Activated T-helper 2 cell treated with anti-CD3 and anti-CD28 coated beads, Interferon-gamma antibody, Interleukin-2, Interleukin-4, amounts not matched to agents 10 μg/mL and 5 μg/mL and 100 μg/mL, durations not matched to agents 14 hours and 24 hours and 36 hours (primary cell): Measurements from ENCODE around the gene PFKL. TPM values are rescaled to one million over a fixed set of nuclear protein-coding genes. Genes with fewer than 3 reads are reported as not detected.
"Not testable (repeated sequence)": the region's sequence is repeated elsewhere in the genome, so short reads cannot be mapped to it uniquely, and the experiment has no call there.

Source experiments
- DNase-seq: peaks from one replicate; pipeline ENCODE4 v3.0.0; 2021; ENCODE audit warnings: low spot score
- H3K27ac Mint-ChIP-seq: one replicate; pipeline ENCODE4 v1.8.0; 2021; ENCODE audit warnings: mixed read lengths
- H3K27me3 Mint-ChIP-seq: one replicate; pipeline ENCODE4 v1.8.0; 2021; ENCODE audit warnings: low read depth, mixed read lengths
- H3K36me3 Mint-ChIP-seq: one replicate; pipeline ENCODE4 v1.8.0; 2021; ENCODE audit warnings: low read depth, mixed read lengths
- H3K4me1 Mint-ChIP-seq: one replicate; pipeline ENCODE4 v1.8.0; 2021; ENCODE audit warnings: low read depth, mixed read lengths
- H3K4me3 Mint-ChIP-seq: one replicate; pipeline ENCODE4 v1.8.0; 2021; ENCODE audit warnings: low read depth, mild to moderate bottlenecking, moderate library complexity, mixed read lengths
- H3K9me3 Mint-ChIP-seq: one replicate; pipeline ENCODE4 v1.8.0; 2021; ENCODE audit warnings: mixed read lengths
- intact Hi-C: fragments of 100-400 bp; cut with micrococcal nuclease; formaldehyde crosslinking; loops from one replicate; pipeline ENCODE4 v1.15.1; 2023
- total RNA-seq: library from RNA; stranded (reverse); gene quantifications from 2 replicates; pipeline ENCODE4 v1.2.3, GENCODE V29; 2022

The PFKL gene
- total RNA-seq, 1 donor from 2014 or later: 156 TPM

DNA sequence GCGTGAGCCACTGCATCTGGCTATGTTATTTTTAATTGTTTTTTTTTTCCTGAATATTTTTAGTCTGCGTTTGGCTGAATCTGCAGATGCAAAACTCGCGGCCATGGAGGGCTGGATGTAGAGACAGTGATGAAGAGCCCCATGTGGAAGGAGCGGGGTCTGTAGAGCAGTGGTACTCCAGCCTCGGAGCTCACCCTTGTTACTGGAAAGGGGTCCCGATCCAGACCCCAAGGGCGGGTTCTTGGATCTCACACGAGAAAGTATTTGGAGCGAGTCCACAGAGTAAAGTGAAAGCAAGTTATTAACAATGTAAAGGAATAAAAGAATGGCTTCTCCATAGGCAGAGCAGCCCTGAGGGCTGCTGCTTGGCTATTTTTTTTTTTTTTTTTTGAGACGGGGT, 56.3 kb downstream of the PFKL start:
- Mint-ChIP-seq H3K9me3 (no peaks in the 10 kb centered on the region), H3K36me3 (peaks cover 19% of the 10 kb centered on the region), H3K27me3 (peaks cover 4% of the 10 kb centered on the region), H3K4me3 (no peak overlapping the region), H3K4me1 (peaks cover 38% of the 10 kb centered on the region), H3K27ac (no peak overlapping the region)
- no peak for DNase-seq
- intact Hi-C loops: no loop called here

DNA sequence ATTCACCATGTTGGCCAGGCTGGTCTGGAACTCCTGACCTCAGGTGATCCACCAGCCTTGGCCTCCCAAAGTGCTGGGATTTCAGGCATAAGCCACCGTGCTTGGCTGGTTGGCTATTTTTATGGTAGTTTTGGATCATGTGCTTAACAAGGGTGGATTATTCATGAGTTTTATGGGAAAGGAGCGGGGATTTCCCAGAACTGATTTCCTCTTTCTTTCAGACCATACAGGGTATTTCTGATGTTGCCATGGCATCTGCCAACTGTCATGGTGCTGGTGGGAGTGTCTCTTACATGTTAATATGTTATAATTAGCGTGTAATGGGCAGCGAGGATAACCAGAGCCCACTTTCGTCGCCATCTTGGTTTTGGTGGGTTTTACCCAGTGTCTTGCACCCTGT, 56.8 kb downstream of the PFKL start:
- Mint-ChIP-seq H3K4me1 (peaks cover 38% of the 10 kb centered on the region), H3K9me3 (no peaks in the 10 kb centered on the region), H3K27me3 (peaks cover 2% of the 10 kb centered on the region), H3K4me3 (no peak overlapping the region), H3K27ac (peak overlapping the region; percentile 5), H3K36me3 (peaks cover 19% of the 10 kb centered on the region)
- intact Hi-C loops: no loop called here
- DNase-seq: no peak

DNA sequence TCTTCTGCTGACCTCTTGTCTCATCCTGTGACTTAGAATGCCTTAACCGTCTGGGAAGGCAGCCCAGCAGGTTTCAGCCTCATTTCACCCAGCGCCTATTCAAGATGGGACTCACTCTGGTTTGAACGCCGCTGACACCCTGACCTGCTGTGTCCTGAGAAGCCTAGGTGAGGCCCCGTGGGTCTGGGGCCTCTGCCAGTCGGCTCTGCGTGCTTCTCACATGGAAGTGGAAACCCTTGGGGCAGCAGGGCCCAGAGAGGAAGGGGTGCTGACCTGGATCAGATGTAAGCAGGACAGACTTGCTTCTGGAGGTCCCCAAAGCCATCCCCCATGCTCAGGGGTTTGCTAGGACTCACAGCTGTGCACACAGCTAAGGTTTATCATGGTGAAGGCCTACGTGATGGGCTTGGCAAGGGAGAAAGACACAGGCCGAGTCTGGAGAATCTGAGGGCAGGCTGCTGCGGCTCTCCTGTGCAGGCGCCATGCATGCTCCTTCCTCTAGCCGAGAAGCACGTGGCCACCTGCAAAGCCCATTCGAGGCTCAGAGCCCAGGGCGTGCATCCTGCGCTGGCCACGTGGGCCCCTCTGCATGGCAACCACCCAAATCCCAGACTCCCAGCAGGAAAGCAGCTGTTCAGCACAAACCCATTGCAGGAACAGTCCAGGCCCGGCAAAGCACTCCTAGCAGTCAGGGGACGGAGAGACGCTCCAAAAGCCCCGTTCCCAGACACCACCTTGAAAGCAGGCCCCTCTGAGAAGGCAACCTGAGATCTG, 57.4 kb downstream of the PFKL start:
- Mint-ChIP-seq H3K27ac (no peak overlapping the region), H3K9me3 (no peaks in the 10 kb centered on the region), H3K27me3 (peaks cover 2% of the 10 kb centered on the region), H3K4me1 (peaks cover 38% of the 10 kb centered on the region), H3K4me3 (no peak overlapping the region), H3K36me3 (peaks cover 19% of the 10 kb centered on the region)
- intact Hi-C loops: no loop called here
- DNase-seq: no peak

GRCh38 chr21:44359396-44359795, 59.5 kb downstream of the PFKL start:
- intact Hi-C loops: no loop called here
- H3K9me3 Mint-ChIP-seq: peaks cover 11% of the 10 kb centered on the region
- peaks cover 27% of the 10 kb centered on the region for H3K36me3 Mint-ChIP-seq
- peaks cover 7% of the 10 kb centered on the region for H3K27me3 Mint-ChIP-seq
- H3K4me3 Mint-ChIP-seq: no peak overlapping the region
- no peak overlapping the region for H3K27ac Mint-ChIP-seq
- peaks cover 18% of the 10 kb centered on the region for H3K4me1 Mint-ChIP-seq
- DNase-seq: no peak

DNA sequence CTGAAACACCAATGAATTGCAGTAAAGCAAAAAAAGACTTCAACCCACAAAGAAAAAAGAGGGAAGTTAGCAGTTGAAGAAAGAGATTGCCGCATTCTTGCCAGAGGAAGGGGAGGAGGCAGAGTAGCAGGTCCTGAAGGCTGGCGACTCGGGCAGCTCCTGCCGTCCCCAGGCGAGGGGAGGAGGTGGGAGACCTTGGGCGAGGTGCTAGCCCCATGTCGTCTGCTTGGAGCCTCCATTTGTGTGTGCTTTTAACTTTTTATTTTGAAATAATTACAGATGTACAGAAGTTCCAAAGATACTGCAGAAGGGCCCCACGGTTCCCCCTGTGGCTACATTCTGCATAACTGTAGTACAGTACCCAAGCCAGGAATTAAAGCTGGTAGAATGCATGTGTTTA, 60.3 kb downstream of the PFKL start:
- H3K27me3 Mint-ChIP-seq: peaks cover 7% of the 10 kb centered on the region
- intact Hi-C loops: no loop called here
- no peak overlapping the region for H3K27ac Mint-ChIP-seq
- peaks cover 11% of the 10 kb centered on the region for H3K9me3 Mint-ChIP-seq
- H3K4me1 Mint-ChIP-seq: peaks cover 12% of the 10 kb centered on the region
- H3K36me3 Mint-ChIP-seq: peaks cover 21% of the 10 kb centered on the region
- no peak for DNase-seq
- no peak overlapping the region for H3K4me3 Mint-ChIP-seq

DNA sequence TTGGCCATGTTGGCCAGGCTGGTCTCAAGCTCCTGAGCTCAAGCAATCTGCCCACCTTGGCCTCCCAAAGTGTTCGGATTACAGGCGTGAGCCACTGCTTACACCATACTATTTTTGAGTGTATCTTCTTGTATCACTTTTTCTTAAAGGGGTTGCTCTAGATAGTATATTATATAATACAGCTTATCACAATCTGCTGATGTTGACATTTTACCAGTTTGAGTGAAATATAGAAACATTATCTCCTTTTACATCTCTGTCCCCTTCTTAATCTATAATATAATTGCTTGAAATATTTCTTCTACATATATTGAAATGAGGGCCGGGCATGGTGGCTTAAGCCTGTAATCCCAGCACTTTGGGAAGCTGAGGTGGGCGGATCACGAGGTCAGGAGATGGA, 62.0 kb downstream of the PFKL start:
- Mint-ChIP-seq H3K36me3 (peaks cover 13% of the 10 kb centered on the region), H3K9me3 (peaks cover 11% of the 10 kb centered on the region)
- H3K4me1 Mint-ChIP-seq, H3K27ac Mint-ChIP-seq, DNase-seq, H3K27me3 Mint-ChIP-seq, intact Hi-C loops, H3K4me3 Mint-ChIP-seq: not testable (repeated sequence)

DNA sequence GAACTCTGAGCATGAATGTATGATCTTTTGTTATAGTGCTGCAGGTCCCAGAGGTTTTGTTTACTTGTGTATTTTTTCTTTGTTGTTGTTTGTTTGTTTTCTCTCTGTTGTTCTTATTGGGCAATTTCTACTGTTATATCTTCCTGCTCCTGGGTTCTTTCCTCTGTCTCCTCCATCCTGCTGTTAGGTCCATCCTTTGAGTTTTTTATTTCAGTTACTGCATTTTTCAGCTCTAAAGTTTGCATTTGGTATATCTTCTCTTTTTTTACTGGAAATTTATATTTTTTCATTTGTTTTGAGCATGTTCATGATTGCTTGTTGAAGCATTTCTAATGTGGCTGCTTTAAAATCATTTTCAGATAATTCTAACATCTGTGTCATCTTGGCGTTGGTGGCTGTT, 63.4 kb downstream of the PFKL start:
- no peak for DNase-seq
- Mint-ChIP-seq H3K9me3 (peaks cover 11% of the 10 kb centered on the region), H3K4me1 (peaks cover 2% of the 10 kb centered on the region), H3K27ac (no peak overlapping the region), H3K36me3 (peaks cover 13% of the 10 kb centered on the region), H3K27me3 (peaks cover 7% of the 10 kb centered on the region), H3K4me3 (no peak overlapping the region)
- intact Hi-C loops: no loop called here

DNA sequence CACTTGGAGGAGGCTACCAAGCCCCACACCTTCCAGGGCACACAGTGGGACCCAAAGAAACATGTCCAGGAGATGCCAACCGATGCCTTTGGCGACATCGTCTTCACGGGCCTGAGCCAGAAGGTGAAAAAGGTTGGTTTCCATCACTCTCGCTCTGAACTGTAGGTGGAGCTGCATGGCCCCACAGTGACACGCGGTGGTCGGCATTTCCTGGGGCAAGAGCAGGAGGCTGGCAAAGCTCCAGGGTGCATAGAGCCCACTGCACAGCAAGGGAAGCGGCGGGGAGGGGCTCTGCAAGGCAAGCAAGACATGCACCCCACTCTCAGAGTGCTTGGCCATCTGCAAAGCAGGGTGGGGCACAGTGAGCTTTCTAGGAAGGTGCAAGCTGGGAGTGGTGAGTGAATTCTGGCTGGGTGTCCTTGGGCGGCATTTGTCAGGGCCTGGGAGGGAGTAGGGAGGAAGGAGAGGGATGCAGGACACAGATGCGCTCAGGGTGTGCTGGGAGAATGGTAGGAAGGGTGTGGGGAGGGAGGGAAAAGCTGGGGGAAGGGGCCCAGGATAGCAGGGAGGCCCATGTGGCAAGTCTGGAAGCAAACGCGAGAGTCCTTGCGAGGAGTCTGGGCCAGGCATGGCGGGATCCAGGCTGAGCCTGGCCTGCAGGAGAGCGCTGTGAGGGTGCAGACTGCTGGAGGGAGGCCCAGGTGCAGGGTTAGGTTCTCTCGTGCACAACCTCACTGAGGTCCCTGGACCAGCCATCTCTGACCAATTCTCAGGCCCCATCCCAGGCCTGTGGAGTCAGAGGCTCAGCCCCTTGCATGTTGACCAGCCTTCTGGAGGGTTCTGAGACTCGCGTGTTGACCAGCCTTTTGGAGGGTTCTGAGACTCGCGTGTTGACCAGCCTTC, 64.5 kb downstream of the PFKL start:
- Mint-ChIP-seq H3K27me3 (peaks cover 7% of the 10 kb centered on the region), H3K9me3 (peaks cover 11% of the 10 kb centered on the region), H3K4me3 (no peak overlapping the region), H3K4me1 (peaks cover 2% of the 10 kb centered on the region), H3K27ac (no peak overlapping the region), H3K36me3 (peaks cover 9% of the 10 kb centered on the region)
- DNase-seq: no peak
- intact Hi-C loops: no loop called here

DNA sequence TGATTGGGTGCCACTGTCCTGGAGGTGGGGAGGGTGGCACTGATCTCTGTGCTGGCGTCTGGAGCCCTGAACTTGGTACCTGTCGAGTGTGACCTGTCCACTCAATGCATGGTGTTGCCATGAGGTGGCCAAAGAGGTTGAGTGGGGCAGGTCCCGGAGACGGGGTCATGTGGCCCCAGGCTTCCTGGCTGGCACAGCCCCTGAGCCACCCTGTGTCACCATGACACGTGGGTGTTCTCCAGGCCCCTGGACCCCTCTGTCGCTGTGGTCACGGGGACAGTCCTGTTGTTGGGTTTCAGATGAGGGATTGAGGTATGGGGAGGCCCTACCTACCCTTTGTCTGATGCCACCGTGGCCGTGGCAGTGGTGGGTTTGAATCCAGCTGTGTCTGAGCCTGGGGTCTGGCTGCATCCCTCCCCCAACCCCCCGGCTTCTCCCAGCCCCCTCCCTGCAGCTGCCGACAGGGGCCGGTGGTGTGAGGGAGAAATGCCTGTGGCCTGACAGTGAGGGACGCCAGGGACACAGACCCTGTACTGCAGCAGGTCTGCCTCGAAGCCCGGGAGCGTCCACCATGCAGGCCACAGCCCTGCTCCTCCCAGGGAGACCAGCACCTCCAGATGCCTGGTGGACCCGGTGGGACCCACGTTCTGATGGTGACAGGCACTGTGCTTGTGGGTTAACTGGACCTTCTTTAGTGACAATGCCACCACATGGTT, 65.6 kb downstream of the PFKL start:
- Mint-ChIP-seq H3K27ac (no peak overlapping the region), H3K9me3 (peaks cover 11% of the 10 kb centered on the region), H3K36me3 (peaks cover 9% of the 10 kb centered on the region), H3K4me1 (no peaks in the 10 kb centered on the region), H3K27me3 (peaks cover 7% of the 10 kb centered on the region), H3K4me3 (no peak overlapping the region)
- no peak for DNase-seq
- intact Hi-C loops: no loop called here

- H3K27me3 Mint-ChIP-seq: peaks cover 5% of the 10 kb centered on the region
- H3K36me3 Mint-ChIP-seq: peaks cover 9% of the 10 kb centered on the region
- no peaks in the 10 kb centered on the region for H3K4me1 Mint-ChIP-seq
- peaks cover 11% of the 10 kb centered on the region for H3K9me3 Mint-ChIP-seq
- no peak for DNase-seq
- intact Hi-C loops: no loop called here
- no peak overlapping the region for H3K27ac Mint-ChIP-seq
- H3K4me3 Mint-ChIP-seq: no peak overlapping the region
Measured at GRCh38 chr21:44365967-44366585, 66.2 kb downstream of the PFKL start.

DNA sequence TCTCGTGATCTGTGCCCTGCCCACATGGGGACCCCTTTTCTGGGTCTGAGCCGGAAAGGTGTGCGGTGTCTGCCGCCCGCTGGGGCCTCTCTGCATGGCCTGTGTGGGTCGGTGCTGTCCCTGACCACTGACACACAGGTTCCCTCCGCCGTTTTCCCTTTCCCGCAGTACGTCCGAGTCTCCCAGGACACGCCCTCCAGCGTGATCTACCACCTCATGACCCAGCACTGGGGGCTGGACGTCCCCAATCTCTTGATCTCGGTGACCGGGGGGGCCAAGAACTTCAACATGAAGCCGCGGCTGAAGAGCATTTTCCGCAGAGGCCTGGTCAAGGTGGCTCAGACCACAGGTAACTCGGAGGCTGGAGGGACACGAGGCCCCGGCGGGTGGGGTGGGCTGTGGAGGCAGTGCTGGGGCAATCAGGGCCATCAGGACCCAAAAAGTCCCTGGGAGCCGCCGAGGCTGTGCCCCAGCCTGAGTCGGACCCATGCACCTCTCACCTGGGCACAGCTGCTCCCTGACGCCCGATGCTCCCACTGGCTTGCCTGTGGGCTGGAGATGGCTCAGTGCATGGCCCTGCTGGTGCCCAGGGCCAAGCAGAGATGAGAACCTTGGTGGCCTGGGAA, 66.8 kb downstream of the PFKL start:
- peaks cover 5% of the 10 kb centered on the region for H3K27me3 Mint-ChIP-seq
- DNase-seq: no peak
- peaks cover 11% of the 10 kb centered on the region for H3K9me3 Mint-ChIP-seq
- H3K36me3 Mint-ChIP-seq: peaks cover 13% of the 10 kb centered on the region
- intact Hi-C loops: no loop called here
- H3K27ac Mint-ChIP-seq: no peak overlapping the region
- H3K4me1 Mint-ChIP-seq: no peaks in the 10 kb centered on the region
- H3K4me3 Mint-ChIP-seq: no peak overlapping the region
